A673 (cell line): Measurements from ENCODE around the gene MICAL2.

Experiments
- CTCF ChIP-seq: fragments of 300-800, 200-600 bp; sonication (generic); conservative IDR thresholded peaks from 2 replicates; pipeline ENCODE4 v1.5.1; 2017; ENCODE audit warnings: low read depth, mild to moderate bottlenecking, antibody characterized with exemption, low read length, moderate library complexity, mixed read lengths
- EZH2 ChIP-seq: fragments of 200-600 bp; sonication (generic); IDR thresholded peaks from 2 replicates; pipeline ENCODE4 v1.6.1; 2017; ENCODE audit warnings: borderline replicate concordance, low read depth, mild to moderate bottlenecking, mixed read lengths, antibody characterized with exemption, low read length; ENCODE audit not compliant: poor library complexity, severe bottlenecking

GRCh38 chr11:12105471-12105870 lies 4.9 kb upstream of the MICAL2 start:
- no peak for TF ChIP-seq CTCF
- no peak for TF ChIP-seq EZH2
